HG02885 (cell line): ENCODE results near the gene JUNB.

Experiments used
- ATAC-seq: cut with Tn5 transposase; IDR thresholded peaks from one replicate; pipeline ENCODE4 v1.9.1; 2021; ENCODE audit warnings: mild to moderate bottlenecking; ENCODE audit not compliant: unreplicated experiment, poor library complexity

Gene JUNB

DNA sequence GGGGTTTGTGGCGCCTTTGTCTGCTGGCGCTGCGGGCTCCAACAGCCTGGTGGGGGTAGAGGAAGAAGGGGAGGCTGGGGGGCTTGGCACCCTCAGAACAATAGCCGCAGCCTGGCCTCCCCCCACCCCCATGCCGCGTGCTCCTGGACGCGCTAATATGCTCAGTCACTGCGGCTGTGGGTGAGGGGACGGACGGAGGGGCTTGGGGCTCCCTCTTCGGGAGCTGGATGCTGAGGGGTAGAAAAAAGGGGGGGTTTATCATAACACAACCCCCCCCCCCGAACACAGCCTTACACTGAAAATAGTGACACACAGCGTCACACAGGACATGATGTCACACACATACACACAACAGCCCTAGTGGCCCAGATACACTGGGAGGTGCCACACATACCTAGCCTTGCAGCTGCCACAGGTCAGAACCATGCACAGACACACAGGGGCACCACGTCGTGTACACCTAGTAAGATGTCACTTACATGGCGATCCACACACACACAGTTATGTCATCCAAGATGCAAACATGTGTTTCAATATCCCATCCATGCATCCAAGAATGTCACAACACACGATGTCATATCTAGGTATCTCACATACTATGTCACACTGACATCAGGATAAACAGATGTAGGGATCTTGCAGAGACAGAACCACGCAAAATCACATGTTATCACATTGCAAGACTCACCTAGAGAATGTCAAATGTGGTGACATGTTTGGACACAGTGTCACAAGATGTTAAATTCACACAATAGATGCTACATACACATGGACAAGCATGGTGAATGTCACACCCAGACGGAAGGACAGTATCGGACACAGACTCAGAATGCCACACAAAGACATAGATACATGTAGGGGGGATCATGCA, 47.8 kb downstream of the JUNB start:
- ATAC-seq: no peak

DNA sequence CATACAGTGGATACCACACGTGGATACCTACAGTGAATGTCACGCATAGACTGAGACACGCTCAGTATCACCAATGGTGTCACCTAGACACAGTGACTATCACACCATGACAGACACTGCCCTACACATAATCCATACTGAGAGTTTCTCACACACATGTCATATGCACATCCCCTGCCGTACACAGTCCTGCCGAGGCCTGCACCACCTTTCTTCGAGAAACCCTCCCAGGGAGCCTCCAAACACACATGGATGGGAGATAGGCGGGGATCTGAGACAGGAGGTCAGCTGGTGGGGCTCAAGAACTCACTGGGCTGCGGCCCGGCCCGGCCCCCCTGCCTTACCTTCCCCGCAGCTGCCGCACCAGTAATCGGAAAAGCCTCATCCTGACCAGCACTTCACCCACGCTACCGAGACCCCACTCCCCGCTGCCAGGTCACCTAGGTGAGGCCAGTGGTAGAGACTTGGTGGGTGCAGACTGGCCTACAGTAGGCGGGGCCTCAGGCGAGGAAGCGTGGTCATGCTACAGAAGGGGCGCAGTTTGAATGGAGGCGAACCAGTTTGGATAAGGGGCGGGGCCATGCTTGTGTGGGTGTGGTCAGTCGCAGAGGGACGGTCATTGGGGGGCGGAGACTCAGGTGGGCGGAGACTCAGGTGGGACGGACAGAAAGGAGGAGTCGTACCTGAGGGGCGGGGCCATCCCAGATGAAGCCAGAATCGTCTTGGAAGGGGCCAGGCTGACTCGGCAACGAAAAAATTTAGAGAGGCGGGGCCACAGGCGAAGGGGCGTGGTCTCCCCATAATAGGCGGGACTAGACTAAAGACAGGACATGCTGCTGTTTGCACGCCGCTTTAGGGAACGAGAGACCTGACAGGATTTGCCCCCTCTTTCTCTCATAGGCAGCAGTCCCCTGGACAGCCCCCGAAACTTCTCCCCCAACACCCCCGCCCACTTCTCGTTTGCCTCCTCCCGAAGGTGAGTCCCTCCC, 49.1 kb downstream of the JUNB start:
- ATAC-seq: no peak

DNA sequence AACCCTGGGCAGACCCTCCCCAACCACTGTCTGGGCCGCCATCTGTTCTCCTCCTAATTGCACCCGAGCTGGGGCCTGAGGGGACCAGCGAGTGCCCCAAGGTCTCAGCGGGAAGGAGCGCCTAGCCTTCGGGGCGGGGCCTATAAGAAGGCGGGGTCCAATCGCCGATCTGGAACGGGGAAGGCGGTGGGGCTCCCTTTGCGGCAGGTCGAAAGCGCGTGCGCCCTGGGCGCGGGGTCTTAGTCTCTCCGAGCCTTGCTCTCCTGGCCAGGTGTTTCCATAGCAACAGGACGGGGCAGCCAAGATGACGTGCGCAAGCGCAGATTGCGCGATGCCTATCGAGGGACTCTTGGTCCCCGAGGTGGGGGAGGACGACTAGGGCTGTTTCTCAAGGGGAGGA, 49.8 kb downstream of the JUNB start:
- ATAC-seq: no peak

DNA sequence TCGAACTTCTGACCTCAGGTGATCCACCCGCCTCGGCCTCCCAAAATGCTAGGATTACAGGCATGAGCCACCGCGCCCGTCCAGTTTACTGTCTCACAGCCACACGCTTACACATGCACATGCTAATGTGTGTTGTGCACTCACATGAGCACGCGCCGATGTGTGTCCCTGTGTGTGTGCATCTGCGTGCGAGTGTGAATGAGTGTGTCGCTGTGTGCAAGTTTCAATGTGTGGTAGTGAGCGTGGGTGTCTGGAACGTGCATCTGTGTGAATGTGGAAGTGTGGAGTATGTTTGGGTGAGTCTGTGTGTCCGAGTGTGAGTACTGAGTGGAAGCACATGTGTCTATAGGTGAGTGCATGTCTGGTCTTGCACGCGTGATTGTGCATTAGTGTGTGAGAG, 51.2 kb downstream of the JUNB start:
- ATAC-seq: no peak
